Natural killer cell (primary cell): ENCODE results near the gene FAF2. TPM values are rescaled to one million over a fixed set of nuclear protein-coding genes. Genes with fewer than 3 reads are reported as not detected.
A peak's percentile ranks its signal among the peaks of the same experiment; 100 is the strongest.
"Not testable (repeated sequence)": the region's sequence is repeated elsewhere in the genome, so short reads cannot be mapped to it uniquely, and the experiment has no call there.

Experiments used
- ATAC-seq, 3 donors: fragments of 150-1000 bp in 2 of 3; fragments of 200-7000 bp in 1 of 3; cut with Tn5 transposase; 1 replicate in 1 of 3; 2 replicates in 2 of 3; pipeline ENCODE4 v1.10.0; 2021; ENCODE audit warnings: mild to moderate bottlenecking in 2 of 3, moderate library complexity in 2 of 3
- DNase-seq, 2 donors: peaks; one replicate each; pipeline versions ENCODE4 v3.0.0 to v3.0.0-alpha.2; 2013 to 2021; ENCODE audit warnings: mixed read lengths in 1 of 2
- H3K27ac ChIP-seq: one replicate; pipeline ENCODE4 v1.5.1; 2013; ENCODE audit warnings: mild to moderate bottlenecking, low read length
- H3K27me3 ChIP-seq: one replicate; pipeline ENCODE4 v1.6.1; 2013; ENCODE audit warnings: low read length; ENCODE audit not compliant: control insufficient read depth, insufficient read depth
- H3K36me3 ChIP-seq: one replicate; pipeline ENCODE4 v1.6.1; 2013; ENCODE audit warnings: low read length; ENCODE audit not compliant: control insufficient read depth, insufficient read depth
- H3K4me1 ChIP-seq: one replicate; pipeline ENCODE4 v1.6.1; 2013; ENCODE audit warnings: low read length; ENCODE audit not compliant: control insufficient read depth, insufficient read depth
- H3K4me3 ChIP-seq: one replicate; pipeline ENCODE4 v1.5.1; 2013; ENCODE audit warnings: low read length
- H3K9me3 ChIP-seq: one replicate; pipeline ENCODE4 v1.6.1; 2013; ENCODE audit warnings: low read length; ENCODE audit not compliant: control insufficient read depth, insufficient read depth
- H3K27ac Mint-ChIP-seq, 2 donors: one replicate each; pipeline ENCODE4 v1.8.0; 2022; ENCODE audit warnings: mild to moderate bottlenecking in 2 of 2, mixed read lengths in 2 of 2, moderate library complexity in 1 of 2
- H3K27me3 Mint-ChIP-seq, 2 donors: one replicate each; pipeline ENCODE4 v1.8.0; 2022; ENCODE audit warnings: low read depth in 2 of 2, mixed read lengths in 2 of 2
- H3K36me3 Mint-ChIP-seq: one replicate; pipeline ENCODE4 v1.8.0; 2022; ENCODE audit warnings: mixed read lengths
- H3K4me1 Mint-ChIP-seq, 2 donors: one replicate each; pipeline ENCODE4 v1.8.0; 2022; ENCODE audit warnings: mixed read lengths in 2 of 2
- H3K4me3 Mint-ChIP-seq: one replicate; pipeline ENCODE4 v1.8.0; 2022; ENCODE audit warnings: mild to moderate bottlenecking, moderate library complexity, mixed read lengths
- H3K9me3 Mint-ChIP-seq, 2 donors: one replicate each; pipeline ENCODE4 v1.8.0; 2022; ENCODE audit warnings: mixed read lengths in 2 of 2
- CTCF ChIP-seq: fragments of 200-600 bp; IDR thresholded peaks from one replicate; pipeline ENCODE4 v1.8.0; 2022; ENCODE audit warnings: antibody characterized with exemption
- WGBS: methylation state at CpG from one replicate; pipeline ENCODE4 v1.1.7; 2013; ENCODE audit warnings: missing lambda C conversion rate; ENCODE audit not compliant: insufficient coverage; 5-methylcytosine and 5-hydroxymethylcytosine counted together
- intact Hi-C: fragments of 100-400 bp; cut with micrococcal nuclease; formaldehyde crosslinking; loops from one replicate; pipeline ENCODE4 v1.14.2; 2022
- total RNA-seq, 4 donors: library from RNA; stranded (reverse); fragments of 120-200 nt in 1 of 4; gene quantifications; one replicate each; pipeline versions ENCODE4 v1.2.3 to v1.2.4, GENCODE V29; 2013 to 2022

The FAF2 gene
- total RNA-seq, 3 donors from 2014 or later (not counting 1 experiment from before 2014, with no cell fraction given) = 32.1 to 32.5 (median 32.1) TPM

- no peaks in the 10 kb centered on the region for H3K4me1 ChIP-seq
- H3K36me3 ChIP-seq = peaks cover 15% of the 10 kb centered on the region
- no peak overlapping the region for H3K4me3 ChIP-seq
- H3K9me3 Mint-ChIP-seq = no peaks in the 10 kb centered on the region
- no peaks in the 10 kb centered on the region for H3K9me3 ChIP-seq
- H3K36me3 Mint-ChIP-seq = no peaks in the 10 kb centered on the region
- ATAC-seq (peak in 1 of 3 donors; percentile 11), DNase-seq (no peak)
- H3K4me3 Mint-ChIP-seq = no peak overlapping the region
- H3K4me1 Mint-ChIP-seq = peaks cover 7% of the 10 kb centered on the region in 2 donors
- H3K27ac Mint-ChIP-seq = no peak overlapping the region
- TF ChIP-seq CTCF = no peak
- intact Hi-C loops = no loop called here
- no peaks in the 10 kb centered on the region for H3K27me3 ChIP-seq
- H3K27ac ChIP-seq = no peak overlapping the region
- 95% methylated on average over 20 of the region's 20 CpGs for WGBS
- no peaks in the 10 kb centered on the region for H3K27me3 Mint-ChIP-seq
Measured at GRCh38 chr5:176405656-176406435, 42.3 kb upstream of the FAF2 start.

- H3K27me3 Mint-ChIP-seq = no peaks in the 10 kb centered on the region
- peaks cover 14% of the 10 kb centered on the region in 2 donors for H3K4me1 Mint-ChIP-seq
- intact Hi-C loops = no loop called here
- Histone ChIP-seq H3K4me1 (no peaks in the 10 kb centered on the region), H3K27ac (no peak overlapping the region), H3K36me3 (peaks cover 15% of the 10 kb centered on the region), H3K27me3 (no peaks in the 10 kb centered on the region), H3K9me3 (no peaks in the 10 kb centered on the region), H3K4me3 (no peak overlapping the region)
- H3K9me3 Mint-ChIP-seq = no peaks in the 10 kb centered on the region
- ATAC-seq (no peak), DNase-seq (no peak)
- WGBS = 94% methylated on average over 9 of the region's 9 CpGs
- no peak overlapping the region for H3K27ac Mint-ChIP-seq
- TF ChIP-seq CTCF = no peak
- H3K4me3 Mint-ChIP-seq = no peak overlapping the region
- no peaks in the 10 kb centered on the region for H3K36me3 Mint-ChIP-seq
Measured at GRCh38 chr5:176406436-176407052, 41.6 kb upstream of the FAF2 start.

- peaks cover 20 to 23% of the 10 kb centered on the region in 2 donors for H3K4me1 Mint-ChIP-seq
- no peak for ATAC-seq
- 96% methylated on average over 6 of the region's 6 CpGs for WGBS
- Histone ChIP-seq H3K36me3 (peaks cover 15% of the 10 kb centered on the region), H3K27ac (no peak overlapping the region), H3K27me3 (no peaks in the 10 kb centered on the region), H3K4me1 (no peaks in the 10 kb centered on the region), H3K9me3 (no peaks in the 10 kb centered on the region), H3K4me3 (no peak overlapping the region)
- intact Hi-C loops = no loop called here
- no peaks in the 10 kb centered on the region for H3K9me3 Mint-ChIP-seq
- no peak for TF ChIP-seq CTCF
- DNase-seq = no peak
- H3K27me3 Mint-ChIP-seq = no peaks in the 10 kb centered on the region
- H3K36me3 Mint-ChIP-seq = no peaks in the 10 kb centered on the region
- H3K27ac Mint-ChIP-seq = no peak overlapping the region
- no peak overlapping the region for H3K4me3 Mint-ChIP-seq
Measured at GRCh38 chr5:176407456-176408251, 40.5 kb upstream of the FAF2 start.

GRCh38 chr5:176408252-176408573 lies 40.0 kb upstream of the FAF2 start:
- H3K4me3 ChIP-seq, DNase-seq, H3K9me3 ChIP-seq, H3K4me1 ChIP-seq, H3K27me3 Mint-ChIP-seq, intact Hi-C loops, H3K4me3 Mint-ChIP-seq, H3K27ac Mint-ChIP-seq, H3K27ac ChIP-seq, ATAC-seq, H3K36me3 Mint-ChIP-seq, H3K9me3 Mint-ChIP-seq, H3K27me3 ChIP-seq: not testable (repeated sequence)
- peaks cover 23 to 24% of the 10 kb centered on the region in 2 donors for H3K4me1 Mint-ChIP-seq
- peaks cover 15% of the 10 kb centered on the region for H3K36me3 ChIP-seq
- WGBS = 99% methylated on average over 10 of the region's 10 CpGs
